GM06990 (cell line): Measurements from ENCODE around the gene ATF6B.

Experiments used
- DNase-seq: peaks from one replicate; pipeline ENCODE4 v3.0.0-alpha.2; 2011; ENCODE audit not compliant: insufficient read length; ENCODE audit errors: extremely low read depth
- H3K27me3 ChIP-seq: replicated peaks from 2 replicates; pipeline ENCODE4 v1.6.0; 2011; ENCODE audit warnings: low read length; ENCODE audit not compliant: control insufficient read depth, insufficient read depth
- H3K36me3 ChIP-seq: 2 replicates; pipeline ENCODE4 v1.5.1; 2011; ENCODE audit warnings: low read length; ENCODE audit not compliant: control insufficient read depth, insufficient read depth
- H3K4me3 ChIP-seq: replicated peaks from 2 replicates; pipeline ENCODE4 v1.5.1; 2011; ENCODE audit warnings: low read depth, mild to moderate bottlenecking, control low read depth, low read length
- CTCF ChIP-seq: IDR thresholded peaks from 2 replicates; pipeline ENCODE4 v1.5.1; 2011; ENCODE audit warnings: low read length, control low read depth, mild to moderate bottlenecking, inconsistent platforms; ENCODE audit not compliant: insufficient read depth, poor library complexity, severe bottlenecking

ATF6B gene

GRCh38 chr6:32127717-32128592 is at the start of gene ATF6B:
Gene ATF6B (minus strand): TSS chr6:32128246. CDS start chr6:32128207, 39 bp downstream.
- H3K36me3 ChIP-seq, result peaks cover 2% of the 10 kb centered on the region
- no peak for TF ChIP-seq CTCF
- DNase-seq, result peak; percentile 89

GRCh38 chr6:32177183-32177787 is 49.2 kb upstream of the ATF6B start:
- Histone ChIP-seq H3K4me3 (peak overlapping the region; percentile 92), H3K36me3 (peaks cover 9% of the 10 kb centered on the region; the same call in 1 of the 2 replicates), H3K27me3 (no peaks in the 10 kb centered on the region)
- no peak for TF ChIP-seq CTCF
- DNase-seq, result no peak

More at GRCh38 chr6:32127717-32128592, at the start of gene ATF6B:
- Histone ChIP-seq H3K27me3 (no peaks in the 10 kb centered on the region), H3K4me3 (peak within 1 kb of the TSS; percentile 99)

- no peak for TF ChIP-seq CTCF
- DNase-seq, result no peak
- peak overlapping the region; percentile 92 for H3K4me3 ChIP-seq
- no peaks in the 10 kb centered on the region for H3K27me3 ChIP-seq
- peaks cover 7% of the 10 kb centered on the region; the same call in 1 of the 2 replicates for H3K36me3 ChIP-seq
Measured at GRCh38 chr6:32176476-32177182, 48.6 kb upstream of the ATF6B start.

GRCh38 chr6:32175711-32176475 is 47.8 kb upstream of the ATF6B start, which contains the start of gene AGPAT1:
Gene AGPAT1 (minus strand): TSS chr6:32176084. CDS start chr6:32171496, 4,588 bp downstream.
- Histone ChIP-seq H3K36me3 (peaks cover 6% of the 10 kb centered on the region), H3K4me3 (peak within 1 kb of the TSS; percentile 92), H3K27me3 (no peaks in the 10 kb centered on the region)
- peak; percentile 90 for DNase-seq
- TF ChIP-seq CTCF, result no peak

- Histone ChIP-seq H3K27me3 (no peaks in the 10 kb centered on the region), H3K36me3 (peaks cover 8% of the 10 kb centered on the region), H3K4me3 (peak overlapping the region; percentile 92)
- TF ChIP-seq CTCF, result no peak
- no peak for DNase-seq
Measured at GRCh38 chr6:32175322-32175710, 47.3 kb upstream of the ATF6B start.
